PFSK-1 (cell line): ENCODE results near the gene SLC9A9.

Experiments
- FOXP2 ChIP-seq: optimal IDR thresholded peaks from 2 replicates; pipeline ENCODE3; 2011; ENCODE audit warnings: borderline replicate concordance, control low read depth, inconsistent platforms; ENCODE audit not compliant: insufficient read depth; ENCODE audit errors: extremely low read length, extremely low read depth
- POLR2AphosphoS5 ChIP-seq: IDR thresholded peaks from 2 replicates; pipeline ENCODE4 v1.6.1; 2012; ENCODE audit warnings: low read depth, mild to moderate bottlenecking, control low read depth, low read length, moderate library complexity
- REST ChIP-seq, 2 experiments: IDR thresholded peaks; 2 replicates each; pipeline versions ENCODE4 v1.6.1 to v1.8.0; 2011 to 2012; ENCODE audit warnings: low read depth in 2 of 2, low read length in 2 of 2, control low read depth in 1 of 2, inconsistent platforms in 1 of 2, mild to moderate bottlenecking in 1 of 2, moderate library complexity in 1 of 2; ENCODE audit not compliant: insufficient read depth in 1 of 2
- SIN3A ChIP-seq: IDR thresholded peaks from 2 replicates; pipeline ENCODE4 v1.6.1; 2012; ENCODE audit warnings: mild to moderate bottlenecking, low read length, moderate library complexity, borderline replicate concordance; ENCODE audit not compliant: insufficient read depth
- TAF1 ChIP-seq: IDR thresholded peaks from 2 replicates; pipeline ENCODE4 v1.6.1; 2012; ENCODE audit warnings: low read length, control low read depth, borderline replicate concordance; ENCODE audit not compliant: insufficient read depth

SLC9A9 gene

GRCh38 chr3:143472731-143473523, 375.3 kb downstream of the SLC9A9 start:
- no peak for TF ChIP-seq POLR2AphosphoS5
- no peak for TF ChIP-seq TAF1
- TF ChIP-seq SIN3A, result no peak
- TF ChIP-seq FOXP2, result no peak
- TF ChIP-seq REST (IDR thresholded peaks at IDR 0.05; ENCODE audit: insufficient read depth in 1 of 2, low read depth in 2 of 2, low read length in 2 of 2), result no peak

- no peak for TF ChIP-seq POLR2AphosphoS5
- no peak for TF ChIP-seq SIN3A
- TF ChIP-seq FOXP2, result no peak
- TF ChIP-seq TAF1, result no peak
- TF ChIP-seq REST (IDR thresholded peaks at IDR 0.05; ENCODE audit: insufficient read depth in 1 of 2, low read depth in 2 of 2, low read length in 2 of 2), result no peak
Measured at GRCh38 chr3:143471705-143472104, 376.6 kb downstream of the SLC9A9 start.

GRCh38 chr3:143469159-143469558, 379.1 kb downstream of the SLC9A9 start:
- no peak for TF ChIP-seq FOXP2
- no peak for TF ChIP-seq REST (IDR thresholded peaks at IDR 0.05; ENCODE audit: insufficient read depth in 1 of 2, low read depth in 2 of 2, low read length in 2 of 2)
- no peak for TF ChIP-seq TAF1
- TF ChIP-seq SIN3A, result no peak
- TF ChIP-seq POLR2AphosphoS5, result no peak

- no peak for TF ChIP-seq SIN3A
- no peak for TF ChIP-seq FOXP2
- no peak for TF ChIP-seq POLR2AphosphoS5
- no peak for TF ChIP-seq REST (IDR thresholded peaks at IDR 0.05; ENCODE audit: insufficient read depth in 1 of 2, low read depth in 2 of 2, low read length in 2 of 2)
- no peak for TF ChIP-seq TAF1
Measured at GRCh38 chr3:143465666-143466065, 382.6 kb downstream of the SLC9A9 start.
